Ovary (tissue), 3 donors: Measurements from ENCODE around the gene CPSF2.

Experiments
- CTCF ChIP-seq, 3 donors: fragments of 450-650 bp in 2 of 3; fragments of 200-600 bp in 1 of 3; IDR thresholded peaks; one replicate each; pipeline versions ENCODE4 v1.5.1 to v1.8.0; 2016 to 2022; ENCODE audit warnings: antibody characterized with exemption in 3 of 3, mild to moderate bottlenecking in 1 of 3
- EP300 ChIP-seq: sonication (generic); formaldehyde crosslinking; IDR thresholded peaks from one replicate; pipeline ENCODE4 v1.6.1; 2017; ENCODE audit warnings: antibody characterized with exemption
- POLR2A ChIP-seq: fragments of 450-650 bp; IDR thresholded peaks from one replicate; pipeline ENCODE4 v1.6.1; 2017; ENCODE audit warnings: antibody characterized with exemption, mild to moderate bottlenecking, moderate library complexity
- donor health status: DM: no; HTN: no; CAD: no.

DNA sequence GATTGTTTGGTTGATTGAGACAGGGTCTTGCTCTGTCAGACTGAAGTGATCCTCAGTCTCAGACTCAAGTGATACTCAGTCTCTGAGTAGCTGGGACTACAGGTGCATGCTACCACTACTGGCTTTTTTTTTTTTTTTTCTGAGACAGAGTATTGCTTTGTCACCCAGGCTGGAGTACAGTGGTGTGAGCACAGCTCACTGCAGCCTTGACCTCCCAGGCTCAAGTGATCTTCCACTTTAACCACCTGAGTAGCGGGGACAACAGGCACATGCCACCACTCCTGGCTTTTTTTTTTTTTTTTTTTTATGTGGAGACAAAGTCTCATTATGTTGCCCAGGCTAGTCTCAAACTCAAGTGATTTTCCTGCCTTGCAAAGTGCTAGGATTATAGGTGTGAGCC is 31.8 kb downstream of the CPSF2 start:
- TF ChIP-seq CTCF (IDR thresholded peaks at IDR 0.05), result no peak
- TF ChIP-seq POLR2A, result no peak
- TF ChIP-seq EP300, result no peak
